GM19025 (cell line): ENCODE data around the gene GALNT9.
"Not testable (repeated sequence)": the region's sequence is repeated elsewhere in the genome, so short reads cannot be mapped to it uniquely, and the experiment has no call there.

ENCODE experiments used
- ATAC-seq: cut with Tn5 transposase; IDR thresholded peaks from one replicate; pipeline ENCODE4 v1.9.1; 2021; ENCODE audit warnings: mild to moderate bottlenecking, low read depth, moderate library complexity; ENCODE audit not compliant: unreplicated experiment

GALNT9 gene

DNA sequence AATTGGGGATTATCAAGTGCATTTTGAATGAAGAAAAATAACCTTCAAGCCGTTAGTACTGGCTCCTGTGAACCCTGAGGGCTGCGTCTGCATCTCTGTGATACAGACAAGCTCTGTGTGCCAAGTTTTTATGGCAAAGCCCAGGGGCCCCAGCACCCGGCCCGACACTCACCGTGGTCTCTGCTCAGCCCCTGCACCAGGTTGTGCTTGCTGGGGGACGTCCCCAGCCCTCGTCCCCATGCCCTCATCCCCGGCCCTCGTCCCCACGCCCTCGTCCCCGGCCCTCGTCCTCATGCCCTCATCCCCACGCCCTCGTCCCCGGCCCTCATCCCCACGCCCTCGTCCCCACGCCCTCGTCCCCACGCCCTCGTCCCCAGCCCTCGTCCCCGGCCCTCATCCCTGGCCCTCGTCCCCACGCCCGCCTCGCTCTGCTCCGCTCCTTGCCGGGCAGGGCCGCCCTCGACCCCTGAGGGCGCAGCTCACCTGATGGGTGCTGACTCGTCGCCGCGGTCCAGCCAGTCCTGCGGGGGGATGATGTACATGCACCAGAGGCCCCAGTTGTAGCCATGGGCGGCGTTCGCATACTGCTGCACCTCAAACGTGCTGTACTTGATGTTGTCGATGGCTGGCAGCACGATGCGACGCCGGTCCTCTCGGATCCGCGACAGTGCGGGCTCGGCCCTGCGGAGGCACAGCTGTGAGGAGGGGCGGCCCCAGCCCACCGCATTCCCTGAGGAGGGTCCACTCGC, 72.0 kb downstream of the GALNT9 start:
- no peak for ATAC-seq

DNA sequence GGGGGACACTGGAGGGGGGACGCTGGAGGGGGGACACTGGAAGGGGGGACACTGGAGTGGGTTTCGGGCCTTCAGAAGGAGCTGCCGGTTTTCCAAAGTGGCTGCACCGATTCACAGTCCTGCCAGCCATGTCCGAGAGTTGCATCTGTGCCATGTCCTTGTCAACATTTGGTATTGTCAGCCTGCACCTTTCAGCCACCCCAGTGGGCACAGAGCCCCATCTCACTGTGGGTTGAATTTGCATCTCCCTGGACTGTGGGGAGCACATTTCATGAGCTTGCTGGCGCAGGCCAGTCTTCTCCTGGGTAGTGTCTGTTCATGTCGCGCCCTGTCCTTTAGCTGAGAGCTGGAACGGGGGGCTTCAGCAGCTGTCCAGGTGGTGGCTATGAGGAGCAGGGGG, 72.7 kb downstream of the GALNT9 start:
- ATAC-seq, result no peak

DNA sequence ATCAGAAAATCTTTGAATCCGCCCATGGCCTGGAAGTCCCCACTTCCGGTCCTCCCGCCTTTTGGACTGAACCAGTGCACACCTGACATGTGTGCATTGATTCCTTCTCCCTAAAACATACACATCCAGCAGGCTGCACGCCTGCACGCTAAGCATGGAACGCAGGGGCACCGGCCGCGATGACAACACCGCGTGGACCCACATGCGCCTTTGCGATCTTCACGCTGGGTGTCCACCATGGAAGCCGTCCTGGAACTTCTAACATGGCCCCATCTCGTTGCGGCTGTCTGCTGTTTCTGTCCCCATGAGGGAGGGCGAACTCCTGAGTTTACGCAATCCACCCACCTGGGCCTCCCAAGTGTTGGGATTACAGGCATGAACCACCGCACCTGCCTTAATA, 73.7 kb downstream of the GALNT9 start:
- no peak for ATAC-seq

DNA sequence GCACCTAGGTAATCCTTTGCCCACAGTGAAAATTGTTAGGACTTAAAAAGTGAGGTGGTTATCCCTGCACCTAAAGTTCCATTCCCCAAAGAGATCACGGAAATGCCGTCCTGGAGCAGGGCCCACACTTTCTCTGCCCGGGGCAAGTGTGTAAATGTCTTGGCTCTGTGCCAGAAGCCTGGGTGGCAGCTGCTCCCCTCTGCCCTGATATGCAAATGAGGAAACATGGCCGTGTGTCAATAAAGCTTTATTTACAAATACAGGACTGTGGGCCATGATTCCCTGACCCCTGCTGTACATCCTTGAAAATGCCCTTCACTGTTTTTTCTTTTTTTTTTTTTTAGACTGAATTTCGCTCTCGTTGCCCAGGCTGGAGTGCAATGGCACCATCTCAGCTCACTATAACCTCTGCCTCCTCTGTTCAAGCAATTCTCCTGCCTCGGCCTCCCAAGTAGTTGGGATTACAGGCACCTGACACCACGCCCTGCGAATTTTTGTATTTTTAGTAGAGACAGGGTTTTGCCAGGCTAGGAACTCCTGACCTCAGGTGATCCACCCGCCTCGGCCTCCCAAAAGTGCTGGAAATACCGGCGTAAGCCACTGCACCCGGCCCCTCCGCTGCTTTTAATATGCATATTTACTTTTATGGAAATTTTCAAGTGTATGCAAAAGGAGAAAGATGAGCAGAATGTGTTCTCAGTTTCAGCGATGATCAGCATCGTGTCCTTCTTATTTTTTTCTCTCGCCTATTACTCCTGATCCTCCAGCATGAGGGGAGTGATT, 75.5 kb downstream of the GALNT9 start:
- no peak for ATAC-seq

DNA sequence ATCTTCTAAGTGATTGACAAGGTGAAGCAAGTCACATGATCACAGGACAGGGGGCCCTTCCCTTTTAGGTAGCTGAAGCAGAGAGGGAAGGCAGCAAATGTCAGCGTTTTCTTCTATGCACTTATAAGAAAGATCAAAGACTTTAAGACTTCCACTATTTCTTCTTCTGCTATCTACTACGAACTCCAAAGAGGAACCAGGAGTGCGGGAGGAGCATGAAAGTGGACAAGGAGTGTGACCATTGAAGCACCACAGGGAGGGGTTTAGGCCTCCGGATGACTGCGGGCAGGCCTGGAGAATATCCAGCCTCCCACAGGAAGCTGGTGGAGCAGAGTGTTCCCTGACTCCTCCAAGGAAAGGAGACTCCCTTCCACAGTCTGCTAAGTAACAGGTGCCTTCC, 76.4 kb downstream of the GALNT9 start:
- not testable (repeated sequence) for ATAC-seq

DNA sequence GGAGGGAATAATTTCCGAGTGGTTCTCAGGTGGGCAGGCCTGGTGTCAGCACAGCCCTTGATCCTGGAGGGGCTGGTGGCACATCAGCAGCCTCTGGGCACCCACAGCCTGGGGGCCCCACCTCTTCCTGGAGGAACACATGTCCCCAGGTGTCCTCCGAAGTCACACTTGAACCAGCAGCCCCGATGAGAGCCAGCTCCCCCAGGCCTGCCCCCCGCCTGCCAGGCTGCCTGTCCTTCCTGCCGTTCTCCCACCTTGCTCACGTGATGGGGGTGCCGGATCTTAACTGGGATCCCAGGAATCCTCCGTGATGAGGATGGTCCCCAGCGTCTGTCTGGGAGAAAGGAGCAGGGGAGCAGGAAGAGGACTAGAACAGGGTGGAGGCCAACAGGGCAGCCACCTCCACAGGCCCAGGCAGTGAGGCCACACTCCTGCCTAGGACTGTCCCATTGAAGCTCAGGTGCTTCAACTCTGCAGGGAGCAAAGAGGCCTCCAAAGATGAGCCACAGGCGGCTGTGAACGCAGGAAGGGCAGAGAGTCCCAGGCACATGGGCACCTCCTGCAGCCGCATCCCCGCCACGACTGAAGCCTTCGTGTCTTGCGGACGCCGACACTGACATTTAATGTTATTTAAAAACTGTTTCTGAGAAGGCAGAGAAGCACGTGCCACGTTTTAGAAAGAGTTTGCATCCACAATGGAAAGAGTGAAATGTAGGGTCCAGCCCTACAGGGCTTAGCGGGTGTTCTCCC, 77.5 kb downstream of the GALNT9 start:
- no peak for ATAC-seq

DNA sequence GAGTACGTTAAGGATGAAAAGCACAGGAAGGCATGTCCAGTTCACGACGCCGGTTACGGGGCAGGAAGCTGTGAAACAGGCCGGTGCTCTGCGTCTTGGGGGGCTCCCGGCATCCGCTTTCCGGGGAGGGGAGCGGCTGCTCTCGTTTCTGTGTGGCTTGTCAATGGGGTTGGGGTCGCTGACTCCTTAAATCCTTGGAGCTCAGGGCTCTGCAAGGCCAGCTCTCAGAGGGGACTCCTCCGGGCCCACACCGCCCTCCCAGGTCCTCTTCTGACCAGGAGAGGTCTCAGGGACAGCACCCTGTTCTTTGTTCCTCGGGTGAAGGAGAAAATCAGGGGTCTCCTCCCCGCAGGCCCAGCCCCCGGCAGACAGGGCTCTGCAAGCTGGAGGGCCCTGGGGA, 78.1 kb downstream of the GALNT9 start:
- no peak for ATAC-seq

DNA sequence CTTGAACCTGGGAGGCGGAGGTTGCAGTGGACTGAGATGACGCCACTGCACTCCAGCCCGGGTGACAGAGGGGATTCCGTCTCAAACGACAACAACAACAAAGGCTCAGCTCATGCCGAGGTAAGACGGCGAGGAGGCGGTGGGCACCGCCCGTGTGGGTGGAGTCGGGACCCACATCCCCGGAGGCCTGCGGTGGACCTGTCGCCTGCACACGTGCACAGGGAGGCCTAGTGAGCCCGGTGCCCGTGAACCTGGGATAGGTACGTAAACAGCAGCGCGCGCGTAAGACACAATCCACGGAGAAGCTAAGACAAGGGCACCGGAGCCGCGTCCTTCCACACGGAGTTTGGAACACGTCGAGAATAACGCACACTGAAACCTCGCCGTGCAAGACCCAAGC, 78.7 kb downstream of the GALNT9 start:
- ATAC-seq, result no peak

DNA sequence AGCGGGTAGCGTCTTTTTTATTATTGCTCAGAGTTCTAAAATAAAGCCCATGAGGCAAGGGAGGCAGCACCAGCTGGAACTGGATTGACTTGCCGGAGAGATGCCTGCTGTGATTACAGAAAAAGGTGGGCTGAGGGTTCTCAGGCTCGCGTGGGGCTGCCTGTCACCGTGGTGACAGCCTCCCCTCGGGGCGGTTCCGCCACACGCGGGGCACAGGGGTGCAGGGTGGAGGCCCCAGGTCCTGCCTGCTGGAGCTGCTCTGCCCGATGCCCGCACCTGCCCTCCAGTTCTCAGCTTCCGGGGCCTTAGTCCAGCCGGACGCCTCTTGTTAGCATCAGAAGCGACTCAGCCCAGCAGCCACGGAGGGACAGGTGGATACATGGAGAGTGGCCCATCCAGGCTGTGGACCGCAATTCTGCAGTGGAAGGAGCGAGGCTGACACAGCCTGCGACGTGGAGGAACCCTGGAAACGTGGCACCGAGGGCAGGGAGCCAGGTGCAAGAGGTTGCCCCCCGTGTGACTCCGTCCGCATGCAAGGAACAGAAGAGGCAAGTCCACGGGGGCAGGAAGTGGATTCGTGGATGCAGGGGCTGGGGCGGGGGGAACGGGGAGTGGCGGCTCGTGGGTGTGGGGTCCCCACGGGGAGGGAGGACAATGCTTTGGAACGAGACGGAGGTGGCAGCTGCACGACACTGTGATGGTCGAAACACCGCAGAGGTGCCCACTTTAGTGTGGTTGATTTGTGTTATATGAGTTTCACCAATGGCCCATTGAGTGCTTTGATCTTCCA, 79.5 kb downstream of the GALNT9 start:
- ATAC-seq, result no peak

DNA sequence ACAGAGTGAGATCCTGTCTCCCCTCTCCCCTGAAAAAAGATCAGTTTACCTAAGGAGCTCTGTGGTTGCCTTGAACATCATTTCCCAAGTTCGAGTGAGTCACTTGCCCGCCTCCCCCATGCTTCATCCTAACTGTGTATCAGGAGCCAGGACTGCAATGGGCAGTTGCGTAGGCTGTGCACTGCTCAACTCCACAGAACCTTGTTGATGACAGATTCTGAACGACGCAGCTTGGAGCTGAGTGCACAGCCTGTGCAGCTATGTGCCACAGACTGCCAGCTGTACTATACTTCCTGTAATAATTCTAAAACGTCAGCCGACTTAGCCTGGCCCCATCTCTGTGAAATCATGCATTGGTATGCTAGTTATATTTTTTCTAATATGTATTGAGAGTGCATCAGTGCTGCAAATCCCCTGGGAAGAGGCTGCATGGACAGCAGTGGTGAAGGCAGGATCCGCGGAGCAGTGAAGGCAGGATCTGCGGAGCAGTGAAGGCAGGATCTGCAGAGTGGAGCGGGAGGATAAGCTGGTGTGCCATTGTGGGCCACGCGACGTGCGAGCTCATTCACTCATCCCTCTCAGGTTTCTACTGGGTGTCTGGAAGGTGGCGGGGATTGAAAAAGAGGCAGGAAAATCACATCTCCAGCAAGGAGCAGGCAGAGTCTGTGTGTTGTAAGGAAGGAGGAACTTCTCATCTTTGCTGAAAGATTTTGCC, 80.8 kb downstream of the GALNT9 start:
- no peak for ATAC-seq

DNA sequence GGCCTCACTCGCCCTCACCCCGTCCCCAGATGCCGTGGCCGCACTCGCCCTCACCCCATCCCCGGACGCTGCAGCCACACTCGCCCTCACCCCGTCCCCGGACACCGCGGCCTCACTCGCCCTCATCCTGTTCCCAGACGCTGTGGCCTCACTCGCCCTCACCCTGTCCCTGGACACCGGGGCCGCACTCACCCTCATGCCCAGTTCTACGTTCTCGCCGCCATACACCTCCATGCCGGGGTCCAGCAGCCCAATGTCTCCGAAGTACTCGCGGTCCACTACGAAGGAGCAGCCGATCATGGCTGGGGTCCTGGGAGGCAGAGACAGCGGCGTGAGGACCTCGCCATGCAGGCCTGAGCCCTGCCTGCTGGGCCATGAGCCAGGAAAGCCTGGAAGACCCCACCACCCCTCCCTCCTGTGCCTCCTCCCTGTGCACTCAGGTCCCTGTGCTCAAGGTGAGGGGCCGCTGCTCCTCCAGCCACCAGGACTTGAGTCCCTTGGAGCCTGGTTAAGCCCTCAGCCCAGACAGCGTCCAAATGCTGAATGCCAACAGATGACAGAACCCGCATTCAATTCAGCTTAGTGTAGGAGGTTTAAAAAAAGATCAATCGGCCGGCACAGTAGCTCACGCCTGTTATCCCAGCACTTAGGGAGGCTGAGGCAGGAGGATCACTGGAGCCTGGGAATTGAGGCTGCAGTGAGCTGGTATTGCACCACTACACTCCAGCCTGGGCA, 81.5 kb downstream of the GALNT9 start:
- ATAC-seq, result no peak

DNA sequence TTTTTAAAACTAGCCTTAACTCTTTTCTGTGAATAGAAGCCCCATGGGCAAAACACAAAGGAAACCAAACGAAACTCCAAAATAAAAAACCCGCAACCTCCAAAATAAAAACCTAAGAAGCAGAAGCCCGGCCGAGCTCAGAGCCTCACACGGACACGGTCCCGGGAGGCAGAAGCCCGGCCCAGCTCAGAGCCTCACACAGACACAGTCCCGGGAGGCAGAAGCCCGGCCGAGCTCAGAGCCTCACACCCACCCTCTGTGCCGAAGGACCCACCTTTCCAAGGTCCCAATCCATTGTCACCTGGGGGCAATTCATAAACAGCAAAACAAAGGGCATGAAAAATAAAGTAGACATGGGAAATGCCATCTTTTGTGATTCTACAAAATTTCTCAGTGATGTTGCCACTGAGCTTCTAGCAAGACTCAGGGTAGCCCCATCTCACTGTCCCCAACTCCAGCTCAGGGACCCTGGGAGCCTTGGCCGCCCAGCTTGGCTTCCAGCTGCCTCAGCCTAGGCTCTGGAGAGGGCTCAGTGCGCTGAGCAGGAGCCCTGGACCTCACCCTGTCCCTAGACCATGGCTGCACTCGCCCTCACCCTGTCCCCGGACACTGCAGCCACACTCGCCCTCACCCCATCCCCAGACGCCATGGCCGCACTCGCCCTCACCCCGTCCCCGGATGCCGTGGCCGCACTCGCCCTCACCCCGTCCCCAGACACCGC, 82.2 kb downstream of the GALNT9 start:
- no peak for ATAC-seq

DNA sequence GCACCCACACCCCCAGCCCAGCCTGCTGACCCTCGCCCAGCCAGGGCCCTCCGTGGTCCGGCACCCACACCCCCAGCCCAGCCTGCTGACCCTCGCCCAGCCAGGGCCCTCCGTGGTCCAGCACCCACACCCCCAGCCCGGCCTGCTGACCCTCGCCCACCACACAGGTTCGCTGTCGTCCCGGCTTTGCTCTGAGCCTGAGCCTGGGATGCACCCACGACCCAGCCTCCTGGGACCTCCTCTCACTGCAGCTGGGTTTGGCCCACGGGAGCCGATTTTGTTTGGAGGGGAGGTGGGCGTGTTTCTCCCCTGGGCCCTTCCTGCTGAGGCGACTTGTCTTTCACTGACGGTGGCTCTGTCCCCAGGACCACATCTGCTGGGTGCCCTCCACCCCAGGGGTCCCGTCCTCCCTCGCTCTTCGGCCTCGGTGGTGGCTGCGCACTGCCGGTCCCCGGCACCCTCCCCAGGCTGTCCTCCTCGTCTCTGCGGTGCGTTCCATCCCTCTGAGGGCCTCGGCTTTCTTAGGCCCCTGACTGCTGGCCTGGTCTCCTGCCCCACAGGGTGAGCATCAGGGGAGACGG, 83.8 kb downstream of the GALNT9 start:
- ATAC-seq, result no peak

DNA sequence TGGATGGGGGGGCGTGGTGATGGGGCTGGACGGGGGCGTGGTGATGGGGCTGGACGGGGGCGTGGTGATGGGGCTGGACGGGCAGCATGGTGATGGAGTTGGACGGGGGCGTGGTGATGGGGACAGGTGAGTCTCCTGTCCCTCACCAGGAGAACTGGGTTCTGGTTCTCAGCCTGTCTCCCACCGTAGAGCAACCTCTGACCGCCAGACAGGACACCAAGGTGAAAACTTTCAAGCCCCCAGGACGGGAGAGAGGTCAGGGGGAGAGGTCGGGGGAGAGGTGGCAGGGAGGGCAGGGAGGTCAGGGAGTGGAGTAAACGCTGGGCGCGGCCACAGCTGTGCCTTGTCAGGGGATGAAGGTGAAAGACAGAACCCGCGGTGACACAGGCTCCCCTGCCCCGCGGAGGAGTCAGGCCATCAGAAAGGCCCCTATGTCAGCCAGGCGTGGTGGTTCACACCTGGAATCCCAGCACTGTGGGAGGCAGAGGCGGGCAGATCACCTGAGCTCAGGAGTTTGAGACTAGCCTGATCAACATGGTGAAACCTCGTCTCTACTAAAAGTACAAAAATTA, 84.6 kb downstream of the GALNT9 start:
- ATAC-seq, result no peak

DNA sequence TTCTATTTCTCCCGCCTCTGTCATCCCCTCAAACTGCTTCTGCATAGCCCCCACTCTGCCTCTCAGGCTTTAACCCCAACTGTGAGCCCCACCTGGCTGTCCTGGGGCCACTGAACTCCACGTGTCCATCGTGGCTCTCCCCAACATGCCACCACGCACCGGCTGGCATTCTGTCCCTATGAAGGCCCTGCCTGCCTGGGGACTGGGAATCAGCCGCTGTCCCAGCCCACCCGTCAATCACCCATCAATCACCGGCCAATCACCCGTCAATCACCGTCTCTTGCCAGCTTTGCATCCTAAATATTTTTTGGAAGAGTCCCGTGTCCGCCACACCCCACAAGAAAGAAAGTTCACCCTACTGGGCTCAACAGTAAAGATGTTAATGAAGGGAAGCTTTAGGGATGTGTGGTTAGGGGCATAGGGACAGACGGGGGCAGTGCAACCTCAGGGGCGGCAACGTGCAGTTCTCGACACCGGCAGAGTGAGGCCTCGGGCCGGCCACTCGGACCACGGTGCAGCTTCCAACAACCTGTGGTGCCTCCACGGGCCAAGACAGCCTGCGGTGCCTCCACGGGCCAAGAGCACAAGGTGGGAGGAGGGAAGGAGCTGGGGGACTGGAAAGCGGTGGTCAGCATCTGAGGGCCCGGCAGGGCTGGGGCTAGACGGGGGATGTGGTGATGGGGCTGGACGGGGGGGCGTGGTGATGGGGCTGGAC, 85.6 kb downstream of the GALNT9 start:
- no peak for ATAC-seq

DNA sequence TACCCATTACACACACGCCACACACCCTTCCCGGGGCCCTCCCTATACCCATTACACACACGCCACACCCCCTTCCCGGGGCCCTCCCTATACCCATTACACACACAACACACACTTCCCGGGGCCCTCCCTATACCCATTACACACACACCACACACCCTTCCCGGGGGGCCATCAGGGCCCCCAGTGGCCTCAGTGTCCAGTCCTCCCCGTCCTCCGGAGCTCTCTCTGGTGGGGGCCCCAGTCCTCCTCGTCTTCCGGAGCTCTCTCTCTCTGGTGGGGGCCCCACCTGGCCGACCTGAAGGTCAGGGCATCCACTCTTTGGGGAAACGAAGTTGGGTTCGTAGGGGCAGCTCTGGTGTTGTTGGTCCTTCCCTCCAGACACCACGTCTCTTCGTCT, 86.2 kb downstream of the GALNT9 start:
- ATAC-seq, result not testable (repeated sequence)

DNA sequence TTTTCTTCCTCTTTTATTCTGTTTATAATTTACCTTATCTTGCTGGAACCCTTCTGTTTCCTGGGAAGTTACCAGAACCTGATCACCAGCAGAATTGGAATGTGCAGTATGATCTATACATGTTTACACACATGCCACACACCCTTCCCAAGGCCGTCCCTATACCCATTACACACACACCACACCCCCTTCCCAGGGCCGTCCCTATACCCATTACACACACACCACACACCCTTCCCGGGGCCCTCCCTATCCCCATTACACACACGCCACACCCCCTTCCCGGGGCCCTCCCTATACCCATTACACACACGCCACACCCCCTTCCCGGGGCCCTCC, 88.8 kb downstream of the GALNT9 start:
- not testable (repeated sequence) for ATAC-seq
